Liver (tissue), 9 donors: ENCODE results near the gene GGT1. TPM values are rescaled to one million over a fixed set of nuclear protein-coding genes. Genes with fewer than 3 reads are reported as not detected.
A peak's percentile ranks its signal among the peaks of the same experiment; 100 is the strongest.

ENCODE experiments used
- DNase-seq: peaks from one replicate; pipeline ENCODE4 v3.0.0-alpha.2; 2017; ENCODE audit warnings: low spot score
- H3K27ac ChIP-seq, 2 donors: one replicate each; pipeline ENCODE4 v1.7.0; 2013; ENCODE audit warnings: inconsistent platforms in 2 of 2, low read length in 2 of 2, control low read depth in 1 of 2, low read depth in 1 of 2, mild to moderate bottlenecking in 1 of 2
- H3K27me3 ChIP-seq, 4 donors: one replicate each; pipeline versions ENCODE4 v1.6.1 to v1.7.0; 2013; ENCODE audit warnings: low read length in 3 of 4, inconsistent platforms in 1 of 4, mild to moderate bottlenecking in 1 of 4, moderate library complexity in 1 of 4; ENCODE audit not compliant: control insufficient read depth in 4 of 4, insufficient read depth in 4 of 4
- H3K36me3 ChIP-seq, 4 donors: one replicate each; pipeline versions ENCODE4 v1.6.1 to v1.7.0; 2013; ENCODE audit warnings: low read length in 3 of 4, mild to moderate bottlenecking in 3 of 4, low read depth in 1 of 4, moderate library complexity in 1 of 4; ENCODE audit not compliant: control insufficient read depth in 4 of 4, insufficient read depth in 3 of 4
- H3K4me1 ChIP-seq, 4 donors: one replicate each; pipeline versions ENCODE4 v1.6.1 to v1.7.0; 2013; ENCODE audit warnings: low read length in 3 of 4, mild to moderate bottlenecking in 3 of 4, moderate library complexity in 1 of 4; ENCODE audit not compliant: control insufficient read depth in 4 of 4, insufficient read depth in 4 of 4
- H3K4me3 ChIP-seq, 3 donors: one replicate each; pipeline versions ENCODE4 v1.6.1 to v1.7.0; 2013; ENCODE audit warnings: low read length in 3 of 3, control low read depth in 1 of 3, low read depth in 1 of 3, mild to moderate bottlenecking in 1 of 3
- H3K9ac ChIP-seq, 2 donors: one replicate each; pipeline ENCODE4 v1.7.0; 2013; ENCODE audit warnings: low read length in 2 of 2, mild to moderate bottlenecking in 2 of 2, moderate library complexity in 2 of 2, control low read depth in 1 of 2, low read depth in 1 of 2
- H3K9me3 ChIP-seq, 4 donors: one replicate each; pipeline versions ENCODE4 v1.6.1 to v1.7.0; 2013; ENCODE audit warnings: low read length in 3 of 4; ENCODE audit not compliant: control insufficient read depth in 4 of 4
- ATF3 ChIP-seq: IDR thresholded peaks from 2 replicates; pipeline ENCODE4 v1.6.1; 2016; ENCODE audit warnings: antibody characterized with exemption
- CTCF ChIP-seq: fragments of 150-350 bp; IDR thresholded peaks from 2 replicates; pipeline ENCODE4 v1.5.1; 2017; ENCODE audit warnings: improper control_type of control experiment, low read depth, low read length; ENCODE audit not compliant: missing input control
- EGR1 ChIP-seq, 2 donors: IDR thresholded peaks; 2 replicates each; pipeline ENCODE4 v1.6.1; 2016 to 2018; ENCODE audit warnings: antibody characterized with exemption in 2 of 2, low read depth in 2 of 2
- FOXA2 ChIP-seq: IDR thresholded peaks from 2 replicates; pipeline ENCODE4 v1.6.1; 2016; ENCODE audit warnings: antibody characterized with exemption
- GABPA ChIP-seq, 2 donors: IDR thresholded peaks in 1 of 2; conservative IDR thresholded peaks in 1 of 2; 2 replicates each; pipeline ENCODE4 v1.6.1; 2016; ENCODE audit warnings: antibody characterized with exemption in 2 of 2, mild to moderate bottlenecking in 1 of 2, moderate library complexity in 1 of 2
- HNF4A ChIP-seq, 2 donors: conservative IDR thresholded peaks; 2 replicates each; pipeline ENCODE4 v1.6.1; 2016; ENCODE audit warnings: antibody characterized with exemption in 2 of 2, mild to moderate bottlenecking in 2 of 2
- HNF4G ChIP-seq: IDR thresholded peaks from 2 replicates; pipeline ENCODE4 v1.6.1; 2016; ENCODE audit warnings: antibody characterized with exemption
- JUND ChIP-seq, 2 donors: IDR thresholded peaks; 2 replicates each; pipeline ENCODE4 v1.6.1; 2016; ENCODE audit warnings: antibody characterized with exemption in 2 of 2
- MAX ChIP-seq: IDR thresholded peaks from 2 replicates; pipeline ENCODE4 v1.6.1; 2016; ENCODE audit warnings: antibody characterized with exemption
- RAD21 ChIP-seq, 2 donors: IDR thresholded peaks; 2 replicates each; pipeline ENCODE4 v1.6.1; 2016; ENCODE audit warnings: antibody characterized with exemption in 2 of 2, mild to moderate bottlenecking in 2 of 2
- REST ChIP-seq: IDR thresholded peaks from 2 replicates; pipeline ENCODE4 v1.6.1; 2016; ENCODE audit warnings: antibody characterized with exemption, mild to moderate bottlenecking
- RXRA ChIP-seq, 2 donors: IDR thresholded peaks; 2 replicates each; pipeline ENCODE4 v1.6.1; 2017 to 2018; ENCODE audit warnings: antibody characterized with exemption in 2 of 2, mild to moderate bottlenecking in 1 of 2
- TAF1 ChIP-seq: conservative IDR thresholded peaks from 2 replicates; pipeline ENCODE4 v1.6.1; 2016; ENCODE audit warnings: antibody characterized with exemption, mild to moderate bottlenecking
- ZBTB33 ChIP-seq: IDR thresholded peaks from 2 replicates; pipeline ENCODE4 v1.6.1; 2016; ENCODE audit warnings: antibody characterized with exemption
- WGBS: extraction: QIAGEN DNeasy Blood & Tissue Kit; methylation state at CpG from one replicate; pipeline ENCODE4 v1.1.7; 2013; 5-methylcytosine and 5-hydroxymethylcytosine counted together
- polyA plus RNA-seq, 2 donors: library from polyadenylated mRNA; stranded (reverse) in 1 of 2; unstranded in 1 of 2; fragments of 200-250 nt in 1 of 2; fragments of >200 nt in 1 of 2; fragmentation: Nextera tagmentation in 1 of 2; extraction: Ambion mirVana in 1 of 2; gene quantifications; one replicate each; pipeline versions ENCODE4 v1.2.1 to v1.2.3, GENCODE V29; 2013 to 2015
- total RNA-seq, 2 donors: library from RNA; depleted of rRNA; stranded (reverse); fragments of >200 nt; gene quantifications; one replicate each; pipeline ENCODE4 v1.2.3, GENCODE V29; 2014
- donor health status: healthy.
- donor health status: healthy.
- donor health status: healthy.
- donor health status: healthy.
- donor health status: healthy.

Gene GGT1
- total and polyA plus RNA-seq, 4 donors, result 90.5 to 147 (median 112) TPM

- H3K9ac ChIP-seq, result no peak overlapping the region
- 63% methylated on average over 2 of the region's 2 CpGs for WGBS
- DNase-seq, result no peak
- no peak overlapping the region for H3K4me3 ChIP-seq
- TF ChIP-seq GABPA (IDR thresholded peaks at IDR 0.05 in 1 of 2, conservative IDR thresholded peaks at IDR 0.05 in 1 of 2), result peak in 1 of 2 donors; percentile 4
- TF ChIP-seq HNF4A (conservative IDR thresholded peaks at IDR 0.05), result peak; percentile 4 to 57
- peak in 1 of 2 donors; percentile 35 for TF ChIP-seq RXRA (IDR thresholded peaks at IDR 0.05)
- no peak for TF ChIP-seq ATF3
- TF ChIP-seq RAD21 (IDR thresholded peaks at IDR 0.05), result no peak
- no peaks in the 10 kb centered on the region for H3K27me3 ChIP-seq
- H3K36me3 ChIP-seq, result peaks cover 10 to 24% (median 13%) of the 10 kb centered on the region in 4 donors
- peaks cover 2 to 55% (median 33%) of the 10 kb centered on the region in 4 donors for H3K4me1 ChIP-seq
- no peaks in the 10 kb centered on the region for H3K9me3 ChIP-seq
- H3K27ac ChIP-seq, result peak overlapping the region; percentile 9 to 19
Measured at GRCh38 chr22:24565077-24565476, 37.9 kb upstream of the GGT1 start.

GRCh38 chr22:24566899-24567511 is 36.0 kb upstream of the GGT1 start:
- TF ChIP-seq CTCF (no peak), ATF3 (no peak), RXRA (IDR thresholded peaks at IDR 0.05) (no peak), EGR1 (IDR thresholded peaks at IDR 0.05; ENCODE audit: low read depth in 2 of 2) (no peak), JUND (IDR thresholded peaks at IDR 0.05) (no peak), GABPA (IDR thresholded peaks at IDR 0.05 in 1 of 2, conservative IDR thresholded peaks at IDR 0.05 in 1 of 2) (no peak), RAD21 (IDR thresholded peaks at IDR 0.05) (no peak), REST (no peak), MAX (no peak), FOXA2 (no peak), TAF1 (no peak), HNF4G (no peak), ZBTB33 (no peak)
- Histone ChIP-seq H3K36me3 (peaks cover 10 to 19% (median 12%) of the 10 kb centered on the region in 4 donors), H3K9me3 (no peaks in the 10 kb centered on the region), H3K27me3 (no peaks in the 10 kb centered on the region), H3K4me3 (no peak overlapping the region), H3K27ac (no peak overlapping the region), H3K4me1 (peaks cover 5 to 67% (median 47%) of the 10 kb centered on the region in 4 donors), H3K9ac (no peak overlapping the region)
- no peak for DNase-seq
- 58% methylated on average over 8 of the region's 8 CpGs for WGBS
